ENCODE results near the gene HOXA6.

HOXA6 gene

GRCh38 chr7:27149842-27150567 lies 2.4 kb upstream of the HOXA6 start:
- no peak for DNase-seq (ENCODE audit: low spot score)

- peak; percentile 66 for DNase-seq (ENCODE audit: low spot score)
Observed at GRCh38 chr7:27148756-27149641, 1.4 kb upstream of the HOXA6 start.

GRCh38 chr7:27148031-27148755 lies 619 bp upstream of the HOXA6 start:
- peak; percentile 69 for DNase-seq (ENCODE audit: low spot score)

- DNase-seq (ENCODE audit: low spot score) = peak; percentile 64
Observed at GRCh38 chr7:27146491-27147198, 929 bp downstream of the HOXA6 start.

GRCh38 chr7:27145914-27146412 lies 1.6 kb downstream of the HOXA6 start:
- DNase-seq (ENCODE audit: low spot score) = peak; percentile 55

GRCh38 chr7:27145165-27145913 lies 2.2 kb downstream of the HOXA6 start:
- DNase-seq (ENCODE audit: low spot score) = peak; percentile 67

- peak; percentile 66 for DNase-seq (ENCODE audit: low spot score)
Observed at GRCh38 chr7:27144781-27145164, 2.8 kb downstream of the HOXA6 start.

- DNase-seq (ENCODE audit: low spot score) = peak; percentile 60
Observed at GRCh38 chr7:27143950-27144780, 3.4 kb downstream of the HOXA6 start.

- DNase-seq (ENCODE audit: low spot score) = peak; percentile 87
Observed at GRCh38 chr7:27143023-27143949, 4.3 kb downstream of the HOXA6 start, which contains the start of gene HOXA5. Gene HOXA5, minus strand, starts transcription at chr7:27143681. Its CDS starts 74 bp downstream, at chr7:27143607.

GRCh38 chr7:27142580-27143022 lies 5.0 kb downstream of the HOXA6 start:
- DNase-seq (ENCODE audit: low spot score) = no peak

- DNase-seq (ENCODE audit: low spot score) = peak; percentile 65
Observed at GRCh38 chr7:27141923-27142579, 5.5 kb downstream of the HOXA6 start.

GRCh38 chr7:27141137-27141922 lies 6.2 kb downstream of the HOXA6 start:
- DNase-seq (ENCODE audit: low spot score) = peak; percentile 51

- DNase-seq (ENCODE audit: low spot score) = peak; percentile 60
Observed at GRCh38 chr7:27140126-27140857, 7.3 kb downstream of the HOXA6 start.

GRCh38 chr7:27139334-27140125 lies 8.0 kb downstream of the HOXA6 start:
- peak; percentile 67 for DNase-seq (ENCODE audit: low spot score)

- peak; percentile 44 for DNase-seq (ENCODE audit: low spot score)
Observed at GRCh38 chr7:27138985-27139333, 8.6 kb downstream of the HOXA6 start.

- DNase-seq (ENCODE audit: low spot score) = peak; percentile 61
Observed at GRCh38 chr7:27138472-27138871, 9.1 kb downstream of the HOXA6 start.

Measured in left forelimb (tissue), 1 donor.